Adrenal gland (tissue), 19 donors: ENCODE data around the gene PMPCA. TPM values are rescaled to one million over a fixed set of nuclear protein-coding genes. Genes with fewer than 3 reads are reported as not detected.

Source experiments
- DNase-seq, 7 donors: peaks; one replicate each; pipeline ENCODE4 v3.0.0-alpha.2; 2019 to 2020
- H3K27ac ChIP-seq, 5 donors: fragments of 200-600 bp; sonication (generic) in 4 of 5; 1 replicate in 3 of 5; 2 replicates in 2 of 5; pipeline versions ENCODE4 v1.5.1 to v1.8.0; 2016 to 2020; ENCODE audit warnings: mild to moderate bottlenecking in 1 of 5
- H3K27me3 ChIP-seq: fragments of 200-600 bp; 2 replicates; pipeline ENCODE4 v1.8.0; 2021
- H3K36me3 ChIP-seq, 2 donors: fragments of 200-600 bp; replicated peaks in 1 of 2; 1 replicate in 1 of 2; 2 replicates in 1 of 2; pipeline versions ENCODE4 v1.5.1 to v1.8.0; 2018 to 2022
- H3K4me1 ChIP-seq, 2 donors: fragments of 200-600 bp; replicated peaks in 1 of 2; 1 replicate in 1 of 2; 2 replicates in 1 of 2; pipeline versions ENCODE4 v1.5.1 to v1.8.0; 2018 to 2021
- H3K4me3 ChIP-seq, 4 donors: fragments of 200-600 bp; sonication (generic) in 3 of 4; one replicate each; pipeline ENCODE4 v1.5.1; 2016 to 2018
- H3K9me3 ChIP-seq, 3 donors: fragments of 200-600 bp; sonication (generic) in 1 of 3; replicated peaks in 1 of 3; 1 replicate in 2 of 3; 2 replicates in 1 of 3; pipeline versions ENCODE4 v1.5.1 to v1.8.0; 2016 to 2021
- CTCF ChIP-seq, 6 experiments: fragments of 450-650 bp in 4 of 6; fragments of 200-600 bp in 2 of 6; sonication (generic) in 1 of 6; IDR thresholded peaks; 1 replicate in 5 of 6; 2 replicates in 1 of 6; pipeline versions ENCODE4 v1.5.1 to v1.8.0; 2016 to 2021; ENCODE audit warnings: antibody characterized with exemption in 6 of 6, mild to moderate bottlenecking in 2 of 6, moderate library complexity in 1 of 6
- POLR2A ChIP-seq, 2 donors: fragments of 450-650 bp; IDR thresholded peaks; one replicate each; pipeline ENCODE4 v1.6.1; 2017; ENCODE audit warnings: antibody characterized with exemption in 2 of 2, mild to moderate bottlenecking in 2 of 2, moderate library complexity in 1 of 2
- WGBS, 4 donors: extraction: QIAGEN DNeasy Blood & Tissue Kit in 2 of 4; methylation state at CpG; one replicate each; pipeline versions ENCODE4 v1.1.5 to v1.1.7; 2013 to 2017; 5-methylcytosine and 5-hydroxymethylcytosine counted together
- intact Hi-C, 2 donors: fragments of 100-400 bp; cut with DNase I; formaldehyde crosslinking; loops; one replicate each; pipeline versions ENCODE4 v1.14.1 to v1.15.0; 2022 to 2023
- long read RNA-seq, 10 donors: library from polyadenylated mRNA in 3 of 10; unstranded in 2 of 10; stranded (forward) in 1 of 10; transcript quantifications; one replicate each; pipeline ENCODE4 v2.0.0 and lab custom pipeline, GENCODE V29; 2021 to 2026
- polyA plus RNA-seq, 3 donors: library from polyadenylated mRNA; stranded (reverse); fragments of 200-250 nt in 2 of 3; fragments of 350-450 nt in 1 of 3; fragmentation: Illumina TruSeq in 1 of 3; extraction: RNeasy Lipid Tissue Mini Kit (QIAGEN cat#74804) in 1 of 3; gene quantifications; one replicate each; pipeline ENCODE4 v1.2.3, GENCODE V29; 2013 to 2014
- total RNA-seq, 9 donors: library from RNA; depleted of rRNA in 4 of 9; stranded (reverse); fragments of >200 nt in 4 of 9; fragments of 120-200 nt in 1 of 9; fragmentation: NEBNext Ultra II Directional in 1 of 9; extraction: Animal tissue kit (Norgen Biotek cat#: 25700) in 1 of 9; gene quantifications; one replicate each; pipeline versions ENCODE4 v1.1.0 to v1.2.4, GENCODE V29; 2013 to 2023
- donor health status: healthy with polysubstance abuse.
- donor health status: Bipolar disorder and iron deficiency.
- donor health status: DM: yes; HTN: yes; CAD: no.
- donor health status: DM: no; HTN: no; CAD: no.
- donor health status: DM: no; HTN: no; CAD: no.
- donor health status: DM: yes; HTN: yes; CAD: no.

PMPCA gene
- 100 to 1,000 TPM in 1 of 9 donors, 10 to 100 TPM in 8; 43.4 to 100 (median 81.2) TPM for total RNA-seq
- polyA plus RNA-seq: 100 to 1,000 TPM in 2 of 3 donors, 10 to 100 TPM in 1; 99.8 to 138 (median 115) TPM
- long read RNA-seq, donor 1, transcript PMPCA-201 (13 exons, 2,174 nt): major isoform, 32 of 43 reads
- long read RNA-seq, donor 1, partial matches to known transcripts: 0 of 43 reads
- long read RNA-seq, donor 1, other reads (novel, unspliced or antisense): 0 of 43 reads
- long read RNA-seq, donor 2, transcript PMPCA-201 (13 exons, 2,174 nt): major isoform, 27 of 57 reads
- long read RNA-seq, donor 2, partial matches to known transcripts: 27 of 57 reads
- long read RNA-seq, donor 2, other reads (novel, unspliced or antisense): 0 of 57 reads
- long read RNA-seq, donor 3, transcript PMPCA-201 (13 exons, 2,174 nt): major isoform, 20 of 22 reads
- long read RNA-seq, donor 3, partial matches to known transcripts: 0 of 22 reads
- long read RNA-seq, donor 3, other reads (novel, unspliced or antisense): 0 of 22 reads
- long read RNA-seq, donor 4, transcript PMPCA-201 (13 exons, 2,174 nt): major isoform, 94 of 109 reads
- long read RNA-seq, donor 4, partial matches to known transcripts: 7 of 109 reads
- long read RNA-seq, donor 4, other reads (novel, unspliced or antisense): 8 of 109 reads
- long read RNA-seq, donor 5, transcript PMPCA-201 (13 exons, 2,174 nt): major isoform, 311 of 359 reads
- long read RNA-seq, donor 5, partial matches to known transcripts: 7 of 359 reads
- long read RNA-seq, donor 5, other reads (novel, unspliced or antisense): 38 of 359 reads
- long read RNA-seq, donor 6, transcript PMPCA-201 (13 exons, 2,174 nt): major isoform, 56 of 66 reads
- long read RNA-seq, donor 6, partial matches to known transcripts: 5 of 66 reads
- long read RNA-seq, donor 6, other reads (novel, unspliced or antisense): 4 of 66 reads
- long read RNA-seq, donor 7, transcript PMPCA-201 (13 exons, 2,174 nt): major isoform, 13 of 15 reads
- long read RNA-seq, donor 7, partial matches to known transcripts: 0 of 15 reads
- long read RNA-seq, donor 7, other reads (novel, unspliced or antisense): 0 of 15 reads
- long read RNA-seq, donor 8, transcript PMPCA-201 (13 exons, 2,174 nt): major isoform, 60 of 67 reads
- long read RNA-seq, donor 8, partial matches to known transcripts: 0 of 67 reads
- long read RNA-seq, donor 8, other reads (novel, unspliced or antisense): 0 of 67 reads
- long read RNA-seq, donor 9, transcript PMPCA-201 (13 exons, 2,174 nt): major isoform, 17 of 18 reads
- long read RNA-seq, donor 9, partial matches to known transcripts: 0 of 18 reads
- long read RNA-seq, donor 9, other reads (novel, unspliced or antisense): 0 of 18 reads
- long read RNA-seq, donor 10, transcript PMPCA-201 (13 exons, 2,174 nt): major isoform, 29 of 33 reads
- long read RNA-seq, donor 10, partial matches to known transcripts: 0 of 33 reads
- long read RNA-seq, donor 10, other reads (novel, unspliced or antisense): 0 of 33 reads

GRCh38 chr9:136410500-136411287 is at the start of gene PMPCA, which contains the start of gene ENTR1:
TSS of gene PMPCA (plus strand) at chr9:136410658. CDS start at chr9:136410669, 11 bp downstream.
TSS of gene ENTR1 (minus strand) at chr9:136410614. CDS start at chr9:136410397, 217 bp downstream.
- H3K4me1 ChIP-seq: peaks cover 18 to 26% of the 10 kb centered on the region in 2 donors
- no peak for TF ChIP-seq CTCF (IDR thresholded peaks at IDR 0.05)
- TF ChIP-seq POLR2A (IDR thresholded peaks at IDR 0.05): peak; percentile 76 to 82

GRCh38 chr9:136361047-136361753 is 49.3 kb upstream of the PMPCA start:
- WGBS, 4 donors: 78 to 84% (median 82%) methylated on average over 25 to 43 of the region's 43 CpGs
- H3K4me3 ChIP-seq: no peak overlapping the region
- H3K27ac ChIP-seq: peak overlapping the region in 1 of 5 donors; percentile 24

More at GRCh38 chr9:136410500-136411287, at the start of gene PMPCA, which contains the start of gene ENTR1:
- H3K9me3 ChIP-seq: no peaks in the 10 kb centered on the region
- peak; percentile 90 to 96 (median 93) for DNase-seq
- H3K36me3 ChIP-seq: peaks cover 0 to 54% of the 10 kb centered on the region in 2 donors
- H3K27ac ChIP-seq: peak within 1 kb of the TSS in 4 of 5 donors; percentile 74 to 91 (median 82)
- intact Hi-C loops: no loop called here
- WGBS, 4 donors: 0 to 1% (median 0%) methylated on average over 18 to 83 of the region's 83 CpGs
- peak within 1 kb of the TSS; percentile 86 to 99 (median 96) for H3K4me3 ChIP-seq
- H3K27me3 ChIP-seq: no peaks in the 10 kb centered on the region

More at GRCh38 chr9:136361047-136361753, 49.3 kb upstream of the PMPCA start:
- Histone ChIP-seq H3K9me3 (no peaks in the 10 kb centered on the region), H3K27me3 (no peaks in the 10 kb centered on the region), H3K4me1 (peaks cover 0 to 14% of the 10 kb centered on the region in 2 donors), H3K36me3 (no peaks in the 10 kb centered on the region)
- no peak for TF ChIP-seq POLR2A (IDR thresholded peaks at IDR 0.05)
- no peak for TF ChIP-seq CTCF (IDR thresholded peaks at IDR 0.05)
- intact Hi-C loops: no loop called here
- no peak for DNase-seq
